HG02678 (cell line): ENCODE data around the gene FBXO4.
"Not testable (repeated sequence)": the region's sequence is repeated elsewhere in the genome, so short reads cannot be mapped to it uniquely, and the experiment has no call there.

Experiments
- ATAC-seq: cut with Tn5 transposase; IDR thresholded peaks from one replicate; pipeline ENCODE4 v1.9.1; 2021; ENCODE audit warnings: mild to moderate bottlenecking, moderate library complexity; ENCODE audit not compliant: unreplicated experiment

FBXO4 gene

DNA sequence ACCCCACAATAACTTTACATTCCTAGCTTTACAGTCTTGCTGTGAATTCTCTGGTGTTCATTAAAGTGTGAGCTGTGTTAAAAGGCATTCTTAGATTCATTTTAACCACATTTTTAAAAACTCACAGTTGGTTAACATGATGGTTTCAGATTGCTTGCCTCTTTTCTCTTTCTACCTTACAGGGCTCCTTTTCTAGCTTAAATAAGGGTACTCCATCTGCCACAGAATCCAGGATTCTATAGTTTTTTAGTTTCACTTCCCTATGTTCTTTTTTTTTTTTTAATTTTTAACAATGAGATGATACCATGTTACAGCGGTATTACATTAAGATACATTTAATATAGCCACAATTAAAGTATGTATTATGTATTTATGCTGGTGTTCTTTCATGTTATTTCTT is 3.9 kb upstream of the FBXO4 start:
- no peak for ATAC-seq

DNA sequence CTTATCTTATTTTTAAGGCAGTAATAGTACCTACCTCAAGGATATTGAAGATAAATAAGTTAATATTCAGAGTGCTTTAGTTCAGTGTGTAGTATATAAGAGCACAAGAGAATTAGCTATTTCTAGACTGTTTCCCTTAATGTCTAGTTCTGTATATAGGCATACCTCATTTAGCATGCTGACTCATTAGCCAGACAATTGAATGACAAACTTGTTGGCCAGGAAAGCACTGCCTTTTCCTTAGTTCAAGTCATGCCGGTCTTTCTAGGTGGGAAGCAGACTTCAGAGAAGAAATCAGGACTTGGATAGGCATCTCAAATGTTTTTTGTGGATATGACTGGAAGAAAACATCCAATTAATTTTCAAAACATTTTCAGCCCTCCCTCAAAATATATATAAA is 3.2 kb upstream of the FBXO4 start:
- no peak for ATAC-seq

GRCh38 chr5:41924526-41924871 is 582 bp upstream of the FBXO4 start:
- no peak for ATAC-seq

DNA sequence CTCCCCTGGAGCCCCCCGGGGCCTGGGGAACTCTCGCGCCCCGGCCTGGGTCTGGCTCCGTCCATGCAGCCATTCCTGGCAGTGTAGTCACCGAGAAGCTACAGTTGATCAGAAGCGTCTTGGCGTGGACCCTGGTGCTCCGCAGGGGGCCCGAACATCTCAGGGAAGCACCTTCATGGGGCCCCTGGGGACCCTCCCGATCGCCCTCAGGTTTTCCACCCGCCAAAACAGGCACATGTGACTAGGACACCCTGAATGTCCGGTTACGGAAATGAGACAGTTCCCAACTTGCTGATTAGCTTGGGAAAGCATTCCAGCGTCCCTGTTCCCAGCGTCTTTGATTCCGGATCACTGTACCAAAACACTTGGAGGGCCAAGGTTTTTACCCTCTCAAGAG is 472 bp downstream of the FBXO4 start:
- ATAC-seq = peak; percentile 23

GRCh38 chr5:41927604-41928003 is 2.5 kb downstream of the FBXO4 start:
- no peak for ATAC-seq

DNA sequence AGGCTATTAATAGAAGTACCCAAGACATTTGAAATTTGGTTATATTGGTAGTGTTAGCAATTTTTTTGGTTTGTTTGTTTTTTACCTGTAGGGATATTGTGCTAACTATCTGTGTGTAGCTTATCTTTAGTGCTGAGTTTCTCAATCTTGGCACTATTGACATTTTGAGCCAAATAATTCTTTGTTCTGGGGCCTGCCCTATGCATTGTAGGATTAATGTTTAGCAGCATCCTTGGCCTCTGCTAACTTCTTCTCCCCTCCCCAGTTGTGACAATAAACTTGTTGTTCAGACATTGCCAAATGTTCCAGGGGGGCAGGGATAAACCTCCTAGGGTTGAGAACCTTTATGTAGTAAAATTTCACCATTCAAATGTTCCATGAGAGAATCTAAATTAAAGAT is 4.0 kb downstream of the FBXO4 start:
- ATAC-seq = no peak

GRCh38 chr5:41932770-41933169 is 7.7 kb downstream of the FBXO4 start:
- no peak for ATAC-seq

GRCh38 chr5:41935544-41935943 is 10.5 kb downstream of the FBXO4 start:
- ATAC-seq = no peak

DNA sequence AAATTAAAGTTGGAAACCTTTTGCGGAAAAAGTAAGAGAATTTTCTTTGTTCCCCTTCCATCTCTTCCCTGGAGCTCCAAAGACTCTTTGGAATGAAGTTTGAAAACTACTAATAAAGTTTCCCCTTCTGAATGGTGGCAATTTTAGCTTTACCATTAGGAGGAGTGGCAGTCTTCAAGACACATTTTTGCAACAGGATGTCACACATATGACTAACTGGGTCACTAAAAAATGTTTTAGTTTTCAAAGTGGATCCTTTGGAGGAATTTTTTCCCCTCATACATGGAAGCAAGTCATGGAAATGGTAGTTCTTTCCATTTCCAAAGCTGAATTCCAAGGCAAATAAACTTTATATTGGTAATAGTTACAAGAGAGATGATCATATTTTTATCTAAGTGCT is 15.6 kb downstream of the FBXO4 start:
- ATAC-seq = no peak

- not testable (repeated sequence) for ATAC-seq
These were observed 20.4 kb downstream of the FBXO4 start for GRCh38 chr5:41945332-41945955.

GRCh38 chr5:41951224-41951623 is 26.1 kb downstream of the FBXO4 start:
- no peak for ATAC-seq

GRCh38 chr5:41954286-41954685 is 29.2 kb downstream of the FBXO4 start:
- no peak for ATAC-seq

DNA sequence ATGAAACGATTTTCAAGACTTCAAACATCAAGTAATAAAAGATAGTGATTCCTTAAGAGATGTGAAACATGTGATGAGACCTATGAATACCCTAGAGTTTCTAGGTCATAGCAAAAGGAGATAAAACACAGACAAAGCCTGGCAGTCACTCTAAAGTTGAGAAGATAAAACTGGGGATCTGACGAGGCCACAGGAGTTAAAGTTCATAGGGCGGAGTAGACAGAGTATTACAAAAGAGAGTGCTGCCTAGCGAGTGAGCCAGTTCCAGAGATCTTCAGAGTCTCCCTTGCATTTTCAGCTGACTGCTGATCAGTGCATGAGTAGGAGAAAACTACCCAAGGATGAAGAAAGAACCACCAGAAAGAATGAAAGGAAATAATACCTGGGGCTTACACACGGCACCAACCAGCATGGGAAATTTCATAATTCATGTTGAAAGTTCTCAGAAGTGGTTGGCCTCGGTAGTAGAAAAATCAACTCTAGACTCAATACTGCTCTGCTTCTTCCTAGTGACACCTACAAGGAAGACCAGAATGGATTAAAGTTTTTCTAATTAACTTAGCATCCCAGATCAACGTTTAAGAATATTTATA is 30.4 kb downstream of the FBXO4 start:
- ATAC-seq = no peak

- no peak for ATAC-seq
These were observed 31.9 kb downstream of the FBXO4 start for GRCh38 chr5:41956943-41957342.

DNA sequence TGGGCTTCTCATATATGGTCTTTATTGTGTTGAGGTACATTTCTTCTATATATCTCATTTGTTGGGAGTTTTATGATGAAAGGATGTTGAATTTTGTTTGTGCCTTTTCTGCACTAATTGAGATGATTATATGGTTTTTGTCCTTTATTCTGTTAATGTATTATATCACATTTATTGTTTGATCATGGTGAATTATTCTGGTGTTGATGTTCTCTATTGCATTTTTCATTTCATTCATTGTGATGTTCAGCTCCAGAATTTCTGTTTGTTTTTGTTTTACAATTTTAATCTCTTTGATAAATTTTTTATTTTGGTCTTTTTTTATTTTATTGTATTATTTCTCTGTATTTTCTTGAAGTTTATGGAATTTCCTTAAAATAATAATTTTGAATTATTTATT is 35.4 kb downstream of the FBXO4 start:
- no peak for ATAC-seq

GRCh38 chr5:41961736-41962135 is 36.7 kb downstream of the FBXO4 start:
- ATAC-seq = no peak

DNA sequence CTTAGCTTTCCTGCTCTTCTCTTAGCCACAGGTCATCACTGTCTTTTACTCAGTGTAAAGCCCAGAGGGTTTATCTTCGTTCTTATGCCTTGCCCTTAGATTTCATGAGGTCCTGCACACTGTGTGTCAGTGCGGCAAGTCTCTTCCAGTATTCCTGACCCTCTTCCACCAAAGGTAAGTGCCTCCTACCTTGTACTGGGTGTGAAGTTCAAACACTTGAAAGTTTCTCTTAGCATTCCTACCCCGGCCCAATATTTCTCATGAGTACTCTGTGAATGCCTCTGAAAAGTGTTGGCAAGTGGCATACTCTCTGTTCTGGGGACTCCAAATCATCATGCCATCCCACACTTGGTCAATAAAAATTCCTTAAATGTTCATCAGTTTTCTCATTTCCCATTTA is 37.4 kb downstream of the FBXO4 start:
- ATAC-seq = no peak

GRCh38 chr5:41966401-41967105 is 41.5 kb downstream of the FBXO4 start:
- peak; percentile 82 for ATAC-seq

GRCh38 chr5:41967401-41967800 is 42.3 kb downstream of the FBXO4 start:
- ATAC-seq = no peak

DNA sequence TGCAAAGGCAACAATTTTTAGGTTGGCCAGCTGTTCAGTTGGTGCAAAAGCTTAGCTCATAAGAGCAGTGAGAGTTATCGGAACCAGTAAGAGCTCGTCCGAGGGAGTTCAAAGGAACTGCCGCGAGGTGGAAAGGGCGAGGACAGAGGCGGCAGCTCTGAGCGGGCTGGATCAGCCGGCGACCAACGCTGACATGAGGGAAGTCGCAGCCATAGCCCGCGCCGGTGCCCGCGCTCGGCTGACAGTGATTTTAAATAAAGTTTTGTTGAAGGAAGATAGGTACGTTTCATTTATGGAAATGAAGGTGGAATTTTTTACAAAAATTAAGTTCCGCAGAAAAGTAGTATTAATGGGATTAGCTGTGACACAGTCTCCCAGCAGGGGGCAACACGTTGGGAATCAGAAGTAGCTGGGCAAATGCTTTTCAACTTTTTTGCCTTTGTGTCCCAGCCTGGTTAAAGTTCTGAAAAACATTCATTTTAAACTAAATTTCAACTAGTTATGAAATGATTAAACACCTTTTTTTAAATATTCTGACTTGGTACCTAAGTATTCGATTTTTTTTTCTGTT is 43.2 kb downstream of the FBXO4 start:
- no peak for ATAC-seq

DNA sequence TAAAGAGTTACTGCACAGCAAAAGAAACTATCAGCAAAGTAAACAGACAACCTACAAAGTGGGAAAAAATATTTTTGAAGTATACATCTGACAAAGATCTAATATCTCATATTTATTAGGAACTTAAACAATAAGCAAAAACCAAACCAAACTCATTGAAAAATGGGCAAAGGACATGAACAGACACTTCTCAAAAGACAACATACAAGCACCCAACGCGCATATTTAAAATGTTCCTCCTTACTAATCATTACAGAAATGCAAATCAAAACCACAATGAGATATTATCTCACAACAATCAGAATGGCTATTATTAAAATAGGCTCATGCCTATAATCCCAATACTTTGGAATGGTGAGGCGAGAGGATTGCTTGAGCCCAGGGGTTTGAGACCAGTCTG is 48.0 kb downstream of the FBXO4 start:
- no peak for ATAC-seq

GRCh38 chr5:41973887-41974286 is 48.8 kb downstream of the FBXO4 start:
- no peak for ATAC-seq
